Ovary (tissue), 3 donors: ENCODE measurements around the gene LTN1.
A peak's percentile ranks its signal among the peaks of the same experiment; 100 is the strongest.

Experiments
- CTCF ChIP-seq, 3 donors: fragments of 450-650 bp in 2 of 3; fragments of 200-600 bp in 1 of 3; IDR thresholded peaks; one replicate each; pipeline versions ENCODE4 v1.5.1 to v1.8.0; 2016 to 2022; ENCODE audit warnings: antibody characterized with exemption in 3 of 3, mild to moderate bottlenecking in 1 of 3
- POLR2A ChIP-seq: fragments of 450-650 bp; IDR thresholded peaks from one replicate; pipeline ENCODE4 v1.6.1; 2017; ENCODE audit warnings: antibody characterized with exemption, mild to moderate bottlenecking, moderate library complexity
- donor health status: DM: no; HTN: no; CAD: no.

GRCh38 chr21:29002442-29003144 is 9.9 kb upstream of the LTN1 start:
- TF ChIP-seq CTCF (IDR thresholded peaks at IDR 0.05) (no peak), POLR2A (peak; percentile 98)
